Nephron progenitor cell (in vitro differentiated cells): Measurements from ENCODE around the gene SELENBP1.
"Not testable (repeated sequence)": the region's sequence is repeated elsewhere in the genome, so short reads cannot be mapped to it uniquely, and the experiment has no call there.

ENCODE experiments used
- DNase-seq: peaks from one replicate; pipeline ENCODE4 v3.0.0; 2021
- H3K27ac Mint-ChIP-seq: 2 replicates; pipeline ENCODE4 v1.8.0; 2021; ENCODE audit warnings: mild to moderate bottlenecking, moderate library complexity, mixed read lengths
- H3K27me3 Mint-ChIP-seq: 2 replicates; pipeline ENCODE4 v1.8.0; 2021; ENCODE audit warnings: mild to moderate bottlenecking, low read depth, mixed read lengths; ENCODE audit not compliant: poor library complexity
- H3K36me3 Mint-ChIP-seq: 2 replicates; pipeline ENCODE4 v1.8.0; 2021; ENCODE audit warnings: low read depth, mixed read lengths
- H3K4me1 Mint-ChIP-seq: 2 replicates; pipeline ENCODE4 v1.8.0; 2021; ENCODE audit warnings: mixed read lengths
- H3K4me3 Mint-ChIP-seq: 2 replicates; pipeline ENCODE4 v1.8.0; 2021; ENCODE audit warnings: mild to moderate bottlenecking, moderate library complexity, mixed read lengths
- H3K9me3 Mint-ChIP-seq: 2 replicates; pipeline ENCODE4 v1.8.0; 2021; ENCODE audit warnings: mild to moderate bottlenecking, moderate library complexity, mixed read lengths
- TF ChIP-seq, protein P1 (sequence below): fragments of 200-600 bp; sonication (generic); IDR thresholded peaks from 2 replicates; pipeline ENCODE4 v1.5.0; 2021; ENCODE audit warnings: antibody characterized with exemption

The SELENBP1 gene

DNA sequence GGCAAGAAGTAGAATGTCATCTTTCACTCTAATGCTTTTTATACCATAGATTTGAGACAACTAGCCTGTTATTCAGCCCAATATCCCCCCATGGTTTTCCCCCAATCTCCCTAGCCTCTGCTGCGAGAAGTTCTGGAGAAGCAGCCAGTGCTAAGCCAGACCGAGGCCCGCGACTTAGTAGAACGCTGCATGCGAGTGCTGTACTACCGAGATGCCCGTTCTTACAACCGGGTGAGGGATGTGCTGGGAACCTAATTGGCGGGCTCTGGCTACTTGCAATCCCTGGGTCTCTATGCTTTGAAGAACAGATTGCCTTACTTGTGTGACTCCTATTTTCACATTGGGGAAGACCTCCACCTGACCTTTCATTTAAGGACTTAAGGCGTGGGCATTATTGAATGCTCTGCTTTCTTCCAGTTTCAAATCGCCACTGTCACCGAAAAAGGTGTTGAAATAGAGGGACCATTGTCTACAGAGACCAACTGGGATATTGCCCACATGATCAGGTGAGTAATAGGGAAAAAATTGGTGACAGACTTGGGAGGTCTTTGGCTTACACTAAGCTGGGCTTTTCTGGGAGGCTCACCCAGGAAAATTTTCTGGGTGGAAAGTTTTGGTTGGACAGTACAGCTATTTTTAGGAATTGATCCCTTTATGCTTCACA is 28.8 kb upstream of the SELENBP1 start:
- Mint-ChIP-seq H3K36me3 (peaks cover 46% of the 10 kb centered on the region), H3K4me1 (peaks cover 35% of the 10 kb centered on the region), H3K27me3 (no peaks in the 10 kb centered on the region), H3K9me3 (no peaks in the 10 kb centered on the region), H3K4me3 (peak overlapping the region; percentile 93), H3K27ac (peak overlapping the region; percentile 98)
- no peak for DNase-seq
- TF ChIP-seq, protein P1, sequence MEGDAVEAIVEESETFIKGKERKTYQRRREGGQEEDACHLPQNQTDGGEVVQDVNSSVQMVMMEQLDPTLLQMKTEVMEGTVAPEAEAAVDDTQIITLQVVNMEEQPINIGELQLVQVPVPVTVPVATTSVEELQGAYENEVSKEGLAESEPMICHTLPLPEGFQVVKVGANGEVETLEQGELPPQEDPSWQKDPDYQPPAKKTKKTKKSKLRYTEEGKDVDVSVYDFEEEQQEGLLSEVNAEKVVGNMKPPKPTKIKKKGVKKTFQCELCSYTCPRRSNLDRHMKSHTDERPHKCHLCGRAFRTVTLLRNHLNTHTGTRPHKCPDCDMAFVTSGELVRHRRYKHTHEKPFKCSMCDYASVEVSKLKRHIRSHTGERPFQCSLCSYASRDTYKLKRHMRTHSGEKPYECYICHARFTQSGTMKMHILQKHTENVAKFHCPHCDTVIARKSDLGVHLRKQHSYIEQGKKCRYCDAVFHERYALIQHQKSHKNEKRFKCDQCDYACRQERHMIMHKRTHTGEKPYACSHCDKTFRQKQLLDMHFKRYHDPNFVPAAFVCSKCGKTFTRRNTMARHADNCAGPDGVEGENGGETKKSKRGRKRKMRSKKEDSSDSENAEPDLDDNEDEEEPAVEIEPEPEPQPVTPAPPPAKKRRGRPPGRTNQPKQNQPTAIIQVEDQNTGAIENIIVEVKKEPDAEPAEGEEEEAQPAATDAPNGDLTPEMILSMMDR, result no peak

DNA sequence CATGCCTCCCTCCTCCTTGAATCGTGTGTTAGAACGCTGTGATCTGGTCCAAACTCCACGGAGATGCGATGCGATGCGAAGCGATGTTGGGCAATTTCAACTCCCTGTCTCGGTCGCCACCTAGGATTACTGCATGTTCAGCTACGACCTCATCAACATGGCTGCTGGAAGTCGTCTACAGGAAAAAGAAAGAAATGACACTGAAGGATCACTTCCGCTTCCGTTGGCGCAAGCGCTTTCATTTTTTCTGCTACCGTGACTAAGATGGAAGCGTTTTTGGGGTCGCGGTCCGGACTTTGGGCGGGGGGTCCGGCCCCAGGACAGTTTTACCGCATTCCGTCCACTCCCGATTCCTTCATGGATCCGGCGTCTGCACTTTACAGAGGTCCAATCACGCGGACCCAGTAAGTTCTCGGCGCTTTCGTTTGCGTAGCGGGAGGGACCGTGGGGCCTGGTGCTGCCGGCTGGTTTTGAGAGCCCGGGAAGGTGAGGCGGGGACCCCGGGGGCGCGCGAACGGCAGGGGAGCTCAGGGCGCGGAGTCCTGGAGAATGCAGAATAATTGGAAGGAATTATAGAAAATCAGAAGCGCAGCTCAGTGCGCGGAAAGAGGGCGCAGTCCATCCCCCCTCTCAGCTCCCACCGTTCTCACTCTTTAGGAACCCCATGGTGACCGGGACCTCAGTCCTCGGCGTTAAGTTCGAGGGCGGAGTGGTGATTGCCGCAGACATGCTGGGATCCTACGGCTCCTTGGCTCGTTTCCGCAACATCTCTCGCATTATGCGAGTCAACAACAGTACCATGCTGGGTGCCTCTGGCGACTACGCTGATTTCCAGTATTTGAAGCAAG is 27.0 kb upstream of the SELENBP1 start, which contains the start of gene PSMB4:
TSS of gene PSMB4 (plus strand) at position 250 of the 848 bp plus-strand sequence. CDS start at position 265, 15 bp downstream.
- Mint-ChIP-seq H3K4me1 (peaks cover 35% of the 10 kb centered on the region), H3K4me3 (peak within 1 kb of the TSS; percentile 93), H3K27ac (peak within 1 kb of the TSS; percentile 99), H3K9me3 (peaks cover 5% of the 10 kb centered on the region), H3K27me3 (peaks cover 2% of the 10 kb centered on the region), H3K36me3 (peaks cover 29% of the 10 kb centered on the region)
- TF ChIP-seq, protein P1, result no peak
- peak; percentile 70 for DNase-seq

DNA sequence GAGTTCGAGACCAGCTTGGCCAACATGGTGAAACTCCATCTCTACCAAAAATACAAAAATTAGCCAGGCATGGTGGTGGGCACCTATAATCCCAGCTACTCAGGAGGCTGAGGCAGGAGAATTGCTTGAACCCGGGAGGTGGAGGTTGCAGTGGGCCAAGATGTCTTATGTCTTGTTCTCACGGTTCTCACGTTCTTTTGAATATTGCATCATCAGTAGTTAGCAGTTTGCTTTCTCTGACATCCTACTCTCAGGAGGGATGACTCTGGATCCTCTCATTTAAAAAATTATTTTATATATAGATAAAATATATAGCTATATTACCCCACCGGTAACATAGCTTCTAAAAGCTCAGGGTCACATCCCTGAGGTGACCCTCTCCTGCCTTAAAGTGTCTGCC is 23.8 kb upstream of the SELENBP1 start:
- H3K27ac Mint-ChIP-seq, H3K27me3 Mint-ChIP-seq, H3K4me3 Mint-ChIP-seq, DNase-seq: not testable (repeated sequence)
- H3K9me3 Mint-ChIP-seq, result peaks cover 23% of the 10 kb centered on the region
- peaks cover 13% of the 10 kb centered on the region for H3K36me3 Mint-ChIP-seq
- H3K4me1 Mint-ChIP-seq, result peaks cover 28% of the 10 kb centered on the region

DNA sequence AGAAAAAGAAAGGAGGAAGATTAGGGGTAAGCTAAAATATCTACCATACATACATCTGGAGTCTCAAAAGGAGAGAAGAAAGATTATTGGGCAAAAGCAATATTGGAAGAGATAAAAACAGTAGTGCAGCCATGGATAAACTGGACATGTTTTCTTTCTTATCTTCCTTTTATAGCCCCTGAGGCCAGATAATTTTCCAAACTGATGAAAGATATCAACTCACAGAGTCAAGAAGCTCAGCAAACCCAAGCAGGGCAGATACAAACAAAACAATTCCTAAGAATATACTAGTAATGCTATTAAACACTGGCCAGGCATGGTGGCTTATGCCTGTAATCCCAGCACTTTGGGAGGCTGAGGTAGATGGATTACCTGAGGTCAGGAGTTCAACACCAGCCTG is 21.1 kb upstream of the SELENBP1 start:
- DNase-seq, result no peak
- Mint-ChIP-seq H3K36me3 (peaks cover 5% of the 10 kb centered on the region), H3K27me3 (peaks cover 8% of the 10 kb centered on the region), H3K4me3 (no peak overlapping the region), H3K27ac (no peak overlapping the region), H3K9me3 (peaks cover 23% of the 10 kb centered on the region), H3K4me1 (peaks cover 7% of the 10 kb centered on the region)
- TF ChIP-seq, protein P1, result no peak

DNA sequence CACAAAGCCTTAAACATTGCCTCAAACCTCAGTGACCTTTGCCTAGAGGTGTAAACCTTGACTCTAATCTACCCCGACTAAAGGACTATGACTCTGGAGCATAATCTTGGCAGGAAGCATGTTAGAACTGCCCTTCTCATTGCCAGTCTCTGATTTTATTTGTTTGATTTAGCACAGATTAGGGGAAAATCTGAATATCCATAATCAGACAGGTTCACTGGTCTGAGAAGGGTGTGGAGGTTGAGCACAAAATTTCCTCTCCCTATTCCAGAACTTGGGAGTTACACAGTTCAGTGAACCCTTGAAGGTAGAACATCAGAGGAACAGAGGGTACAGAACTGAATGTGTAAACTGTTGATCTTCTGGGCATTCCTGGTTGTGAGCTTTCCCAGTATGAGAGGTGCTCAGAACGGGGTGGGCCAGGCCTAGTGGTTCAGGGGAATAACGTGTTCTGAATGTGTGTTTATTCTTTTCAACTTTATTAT is 18.6 kb upstream of the SELENBP1 start:
- no peak overlapping the region for H3K4me3 Mint-ChIP-seq
- peaks cover 30% of the 10 kb centered on the region for H3K9me3 Mint-ChIP-seq
- DNase-seq, result no peak
- TF ChIP-seq, protein P1, result no peak
- peaks cover 5% of the 10 kb centered on the region for H3K36me3 Mint-ChIP-seq
- H3K27me3 Mint-ChIP-seq, result peaks cover 8% of the 10 kb centered on the region
- no peaks in the 10 kb centered on the region for H3K4me1 Mint-ChIP-seq
- H3K27ac Mint-ChIP-seq, result no peak overlapping the region

DNA sequence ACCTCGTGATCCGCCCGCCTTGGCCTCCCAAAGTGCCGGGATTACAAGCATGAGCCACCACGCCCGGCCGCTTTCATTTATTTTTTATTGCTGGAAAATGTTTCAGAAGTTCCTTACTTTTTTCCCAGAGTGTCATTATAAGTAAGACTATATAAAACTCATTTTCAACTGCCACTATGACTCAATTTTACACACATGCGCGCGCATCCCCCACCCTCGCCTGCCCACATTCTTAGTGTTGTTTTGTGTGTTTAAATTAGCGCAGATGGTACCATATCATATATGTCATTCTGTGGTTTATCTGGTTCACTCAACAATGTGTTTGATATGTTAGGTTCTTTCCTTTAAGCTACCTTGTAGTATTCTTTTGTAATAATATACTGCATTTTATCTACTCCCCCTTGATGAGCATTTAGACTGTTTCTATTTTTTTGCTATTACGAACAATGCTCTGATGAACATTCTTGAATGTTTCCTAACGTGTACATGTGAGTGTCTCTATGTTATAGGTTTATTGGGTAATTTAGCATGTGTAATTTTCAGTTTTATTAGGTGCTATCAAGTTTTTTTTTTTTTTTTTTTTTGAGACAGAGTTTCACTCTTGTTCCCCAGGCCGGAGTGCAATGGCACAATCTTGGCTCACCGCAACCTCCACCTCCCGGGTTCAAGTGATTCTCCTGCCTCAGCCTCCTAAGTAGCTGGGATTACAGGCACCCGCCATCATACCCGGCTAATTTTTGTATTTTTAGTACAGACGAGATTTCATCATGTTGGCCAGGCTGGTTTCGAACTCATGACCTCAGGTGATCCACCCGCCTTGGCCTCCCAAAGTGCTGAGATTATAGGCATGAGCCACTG is 17.9 kb upstream of the SELENBP1 start:
- H3K9me3 Mint-ChIP-seq, result peaks cover 30% of the 10 kb centered on the region
- not testable (repeated sequence) for H3K4me1 Mint-ChIP-seq

More for the DNA sequence above, 17.9 kb upstream of the SELENBP1 start:
- not testable (repeated sequence) for H3K27me3 Mint-ChIP-seq, H3K36me3 Mint-ChIP-seq, H3K4me3 Mint-ChIP-seq, H3K27ac Mint-ChIP-seq, DNase-seq
